ENCODE measurements around the gene BSDC1.

- TF ChIP-seq CTCF (IDR thresholded peaks at IDR 0.05): no peak
- TF ChIP-seq POLR2A (IDR thresholded peaks at IDR 0.05): no peak
Measured at GRCh38 chr1:32352831-32353383, 41.3 kb downstream of the BSDC1 start.
